KOPT-K1 (cell line): Measurements from ENCODE around the gene ELOA2.
"Not testable (repeated sequence)": the region's sequence is repeated elsewhere in the genome, so short reads cannot be mapped to it uniquely, and the experiment has no call there.

Experiments used
- H3K27ac ChIP-seq: fragments of 200-600 bp; sonication (generic); 2 replicates; pipeline ENCODE4 v1.5.1; 2016; ENCODE audit warnings: antibody characterized with exemption, mild to moderate bottlenecking, low read depth, low read length; ENCODE audit not compliant: poor library complexity, severe bottlenecking
- H3K36me3 ChIP-seq: fragments of 200-600 bp; sonication (generic); 2 replicates; pipeline ENCODE4 v1.5.1; 2017; ENCODE audit warnings: antibody characterized with exemption, mild to moderate bottlenecking, low read length, moderate library complexity; ENCODE audit not compliant: insufficient read depth
- H3K9me3 ChIP-seq: fragments of 200-600 bp; sonication (generic); 2 replicates; pipeline ENCODE4 v1.5.1; 2017; ENCODE audit warnings: antibody characterized with exemption, low read length, mild to moderate bottlenecking; ENCODE audit not compliant: insufficient read depth, poor library complexity, severe bottlenecking

Gene ELOA2, protein sequence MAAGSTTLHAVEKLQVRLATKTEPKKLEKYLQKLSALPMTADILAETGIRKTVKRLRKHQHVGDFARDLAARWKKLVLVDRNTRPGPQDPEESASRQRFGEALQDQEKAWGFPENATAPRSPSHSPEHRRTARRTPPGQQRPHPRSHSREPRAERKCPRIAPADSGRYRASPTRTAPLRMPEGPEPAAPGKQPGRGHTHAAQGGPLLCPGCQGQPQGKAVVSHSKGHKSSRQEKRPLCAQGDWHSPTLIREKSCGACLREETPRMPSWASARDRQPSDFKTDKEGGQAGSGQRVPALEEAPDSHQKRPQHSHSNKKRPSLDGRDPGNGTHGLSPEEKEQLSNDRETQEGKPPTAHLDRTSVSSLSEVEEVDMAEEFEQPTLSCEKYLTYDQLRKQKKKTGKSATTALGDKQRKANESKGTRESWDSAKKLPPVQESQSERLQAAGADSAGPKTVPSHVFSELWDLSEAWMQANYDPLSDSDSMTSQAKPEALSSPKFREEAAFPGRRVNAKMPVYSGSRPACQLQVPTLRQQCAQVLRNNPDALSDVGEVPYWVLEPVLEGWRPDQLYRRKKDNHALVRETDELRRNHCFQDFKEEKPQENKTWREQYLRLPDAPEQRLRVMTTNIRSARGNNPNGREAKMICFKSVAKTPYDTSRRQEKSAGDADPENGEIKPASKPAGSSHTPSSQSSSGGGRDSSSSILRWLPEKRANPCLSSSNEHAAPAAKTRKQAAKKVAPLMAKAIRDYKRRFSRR

DNA sequence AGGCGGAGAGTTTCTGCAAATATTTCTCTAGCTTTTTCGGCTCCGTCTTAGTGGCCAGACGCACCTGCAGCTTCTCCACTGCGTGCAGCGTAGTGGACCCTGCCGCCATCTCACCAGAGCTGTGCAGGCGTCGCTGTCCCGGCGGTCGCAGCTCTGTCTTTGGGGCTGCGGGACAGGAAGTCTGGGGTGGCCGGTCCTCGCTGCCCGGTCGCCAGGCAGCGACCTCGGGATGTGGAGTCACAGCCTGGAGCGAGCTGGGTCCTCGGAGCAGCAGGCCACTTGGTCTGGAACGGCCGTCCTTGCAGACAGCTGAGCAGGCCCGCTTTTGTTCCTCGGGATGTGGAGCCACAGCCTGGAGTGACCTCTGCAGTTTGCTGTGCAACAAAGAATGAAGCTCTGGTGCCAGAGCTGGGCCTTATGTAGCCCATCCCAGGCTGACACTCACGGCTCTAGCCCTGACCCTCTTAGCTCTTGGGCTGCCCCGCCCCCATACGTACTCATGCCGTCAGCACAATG, at the start of gene ELOA2:
Gene ELOA2 (minus strand): TSS at position 466 of the 516 bp plus-strand sequence. CDS start 357 bp downstream, at position 109.
- no peaks in the 10 kb centered on the region for H3K36me3 ChIP-seq
- no peak within 1 kb of the TSS for H3K27ac ChIP-seq
- no peaks in the 10 kb centered on the region for H3K9me3 ChIP-seq

DNA sequence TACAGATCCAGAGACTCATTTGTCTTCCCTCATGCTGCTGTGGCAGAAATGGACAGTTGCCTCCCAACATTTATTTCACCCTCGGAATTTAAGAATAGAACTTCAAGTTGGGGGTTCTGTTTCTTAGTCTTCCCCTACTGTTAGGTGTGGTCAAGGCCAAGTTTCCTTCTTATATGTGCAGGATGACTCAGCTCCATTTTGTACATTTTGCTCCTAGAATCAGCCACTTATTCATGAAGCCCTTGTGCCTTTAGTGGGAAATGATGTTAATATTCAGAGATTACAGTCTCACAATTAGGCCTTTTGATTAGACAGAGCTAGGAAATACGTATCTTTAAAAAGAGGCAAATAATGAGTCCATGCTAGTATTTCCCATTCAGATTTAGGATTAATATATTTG, 46.2 kb upstream of the ELOA2 start:
- Histone ChIP-seq H3K36me3 (no peaks in the 10 kb centered on the region), H3K9me3 (no peaks in the 10 kb centered on the region), H3K27ac (no peak overlapping the region)

DNA sequence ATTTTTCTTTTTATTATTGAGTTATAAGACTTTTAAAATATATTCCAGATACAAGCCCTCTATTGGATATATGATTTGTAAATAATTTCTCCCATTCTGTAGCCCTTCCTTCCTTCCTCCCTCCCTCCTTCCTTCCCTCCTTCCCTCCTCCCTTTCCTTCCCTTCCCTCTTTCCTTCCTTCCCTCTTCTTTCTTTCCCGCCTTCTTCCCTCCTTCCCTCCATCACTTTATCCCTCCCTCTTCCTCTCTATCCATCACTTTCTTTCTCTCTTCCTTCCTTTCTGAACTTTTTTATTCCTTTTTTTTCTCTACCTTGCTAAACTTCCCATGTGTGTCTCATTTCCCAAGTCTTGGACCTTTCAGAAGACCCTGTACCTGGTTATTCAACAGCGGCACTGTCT, 45.5 kb upstream of the ELOA2 start:
- no peak overlapping the region for H3K27ac ChIP-seq
- H3K9me3 ChIP-seq: no peaks in the 10 kb centered on the region
- H3K36me3 ChIP-seq: no peaks in the 10 kb centered on the region

GRCh38 chr18:47077111-47077510, 41.7 kb upstream of the ELOA2 start:
- Histone ChIP-seq H3K36me3 (no peaks in the 10 kb centered on the region), H3K27ac (no peak overlapping the region), H3K9me3 (no peaks in the 10 kb centered on the region)

GRCh38 chr18:47075098-47075883, 39.9 kb upstream of the ELOA2 start:
- Histone ChIP-seq H3K27ac (no peak overlapping the region), H3K9me3 (no peaks in the 10 kb centered on the region), H3K36me3 (no peaks in the 10 kb centered on the region)

DNA sequence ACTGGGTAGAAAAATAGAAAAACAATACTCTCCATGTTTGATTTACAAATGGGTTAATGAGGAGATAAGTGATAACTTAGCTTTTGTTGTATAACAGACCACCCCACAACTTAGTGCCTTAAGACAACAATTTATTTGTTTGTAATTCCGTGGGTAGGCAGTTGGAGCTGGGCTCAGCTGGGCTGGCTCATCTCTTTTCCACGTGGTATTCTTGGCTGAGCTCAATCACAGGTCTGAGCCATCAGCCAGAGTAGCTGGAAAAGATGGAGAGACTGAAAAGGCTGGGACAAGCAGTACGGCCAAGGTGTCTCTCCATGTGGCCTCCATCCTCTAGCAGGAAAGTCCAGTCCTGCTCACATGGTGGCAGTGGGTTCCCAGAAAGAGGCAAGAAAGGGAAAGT, 32.2 kb upstream of the ELOA2 start:
- H3K36me3 ChIP-seq: no peaks in the 10 kb centered on the region
- H3K9me3 ChIP-seq: no peaks in the 10 kb centered on the region
- no peak overlapping the region for H3K27ac ChIP-seq

GRCh38 chr18:47063096-47063495, 27.7 kb upstream of the ELOA2 start:
- Histone ChIP-seq H3K27ac (no peak overlapping the region), H3K36me3 (no peaks in the 10 kb centered on the region), H3K9me3 (no peaks in the 10 kb centered on the region)

- Histone ChIP-seq H3K27ac (no peak overlapping the region), H3K9me3 (no peaks in the 10 kb centered on the region), H3K36me3 (no peaks in the 10 kb centered on the region)
These were observed 27.1 kb upstream of the ELOA2 start for GRCh38 chr18:47062471-47062870.

GRCh38 chr18:47054369-47054768, 18.9 kb upstream of the ELOA2 start:
- H3K27ac ChIP-seq: no peak overlapping the region
- no peaks in the 10 kb centered on the region for H3K36me3 ChIP-seq
- H3K9me3 ChIP-seq: no peaks in the 10 kb centered on the region

GRCh38 chr18:47050468-47050867, 15.0 kb upstream of the ELOA2 start:
- Histone ChIP-seq H3K27ac (no peak overlapping the region), H3K36me3 (no peaks in the 10 kb centered on the region), H3K9me3 (no peaks in the 10 kb centered on the region)

DNA sequence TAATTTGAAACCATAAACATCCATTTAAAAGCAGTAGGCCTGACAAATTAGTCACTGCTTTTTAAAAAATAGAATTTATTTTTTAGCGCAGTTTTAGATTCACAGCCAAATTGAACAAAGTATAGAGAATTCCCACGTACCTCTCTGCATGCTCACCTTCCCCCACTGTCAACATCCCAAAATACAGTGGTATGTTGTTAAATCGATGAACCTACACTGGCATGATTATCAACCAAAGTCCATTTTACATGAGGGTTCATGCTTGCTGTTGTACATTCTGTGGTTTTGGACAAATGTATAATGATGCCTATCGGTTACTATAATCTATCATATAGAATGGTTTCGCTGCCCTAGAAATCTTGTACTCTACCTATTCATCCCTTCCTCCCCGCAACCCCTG, 5.6 kb upstream of the ELOA2 start:
- Histone ChIP-seq H3K9me3 (peaks cover 6% of the 10 kb centered on the region), H3K36me3 (no peaks in the 10 kb centered on the region), H3K27ac (no peak overlapping the region)

DNA sequence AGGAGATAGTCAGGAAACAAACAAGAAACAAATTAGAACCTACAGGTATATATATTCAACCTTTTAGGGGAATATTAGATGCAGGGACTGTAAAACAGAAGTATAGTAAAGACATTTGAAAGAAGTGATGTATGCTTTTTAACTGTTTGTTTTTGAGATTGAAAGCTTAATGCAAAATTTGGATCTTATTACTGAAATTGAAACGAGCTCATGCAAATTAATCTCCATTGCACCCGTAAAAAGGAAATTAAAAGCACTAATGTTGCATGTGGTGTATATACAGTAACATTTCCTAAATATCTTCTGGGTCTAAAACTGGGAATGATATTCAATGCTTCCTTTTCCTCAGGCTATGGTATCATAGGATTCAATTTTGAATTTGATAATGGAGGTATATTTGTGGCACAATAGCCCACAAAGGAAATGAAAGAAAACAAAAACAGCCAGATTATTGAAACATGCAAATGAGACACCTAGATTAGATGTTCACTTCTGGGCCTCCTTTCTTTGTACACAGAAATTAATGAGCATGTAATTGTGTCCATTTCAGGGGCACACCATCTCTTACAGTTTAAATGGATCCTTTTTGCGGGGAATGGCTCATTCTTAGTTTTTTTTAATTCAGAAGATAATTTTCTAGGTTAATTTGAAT, 1.6 kb upstream of the ELOA2 start:
- no peak overlapping the region for H3K27ac ChIP-seq

GRCh38 chr18:47036298-47036874, 965 bp upstream of the ELOA2 start:
- Histone ChIP-seq H3K27ac (no peak overlapping the region), H3K9me3 (no peaks in the 10 kb centered on the region), H3K36me3 (no peaks in the 10 kb centered on the region)

More for the DNA sequence above, 1.6 kb upstream of the ELOA2 start:
- no peaks in the 10 kb centered on the region for H3K36me3 ChIP-seq
- H3K9me3 ChIP-seq: peaks cover 6% of the 10 kb centered on the region

DNA sequence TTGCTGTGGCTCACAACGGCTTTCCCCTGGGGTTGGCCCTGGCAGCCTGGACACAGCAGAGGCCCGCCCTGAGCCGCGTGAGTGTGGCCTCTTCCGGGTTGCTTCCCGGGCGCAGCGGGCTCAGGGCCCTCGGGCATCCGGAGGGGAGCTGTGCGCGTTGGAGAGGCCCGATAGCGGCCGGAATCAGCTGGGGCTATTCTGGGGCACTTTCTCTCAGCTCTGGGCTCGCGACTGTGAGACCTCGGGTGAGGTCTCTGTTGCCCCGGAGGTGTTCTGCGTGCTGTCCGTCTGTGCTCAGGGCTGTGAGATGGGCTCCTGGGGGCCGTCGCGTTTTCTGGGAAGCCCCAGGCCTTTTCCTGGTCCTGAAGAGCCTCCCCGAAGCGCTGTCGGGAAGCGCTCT, 830 bp downstream of the ELOA2 start:
- not testable (repeated sequence) for H3K9me3 ChIP-seq, H3K27ac ChIP-seq, H3K36me3 ChIP-seq
